Vagina (tissue), 2 donors: ENCODE measurements around the gene RAD52.

Experiments used
- POLR2A ChIP-seq, 2 donors: fragments of 450-650 bp; IDR thresholded peaks; one replicate each; pipeline ENCODE4 v1.6.1; 2017; ENCODE audit warnings: antibody characterized with exemption in 2 of 2, mild to moderate bottlenecking in 2 of 2, moderate library complexity in 2 of 2
- POLR2AphosphoS5 ChIP-seq, 2 donors: sonication (generic); formaldehyde crosslinking; IDR thresholded peaks; one replicate each; pipeline ENCODE4 v1.9.0; 2017; ENCODE audit warnings: antibody characterized with exemption in 2 of 2, mild to moderate bottlenecking in 2 of 2, low read depth in 1 of 2; ENCODE audit not compliant: insufficient read depth in 1 of 2
- TF ChIP-seq, protein P1 (sequence below), 3 experiments: fragments of 450-650 bp in 2 of 3; fragments of 200-600 bp in 1 of 3; sonication (generic) in 1 of 3; IDR thresholded peaks; one replicate each; pipeline ENCODE4 v1.5.1; 2017 to 2019; ENCODE audit warnings: antibody characterized with exemption in 3 of 3, mild to moderate bottlenecking in 2 of 3, moderate library complexity in 2 of 3

DNA sequence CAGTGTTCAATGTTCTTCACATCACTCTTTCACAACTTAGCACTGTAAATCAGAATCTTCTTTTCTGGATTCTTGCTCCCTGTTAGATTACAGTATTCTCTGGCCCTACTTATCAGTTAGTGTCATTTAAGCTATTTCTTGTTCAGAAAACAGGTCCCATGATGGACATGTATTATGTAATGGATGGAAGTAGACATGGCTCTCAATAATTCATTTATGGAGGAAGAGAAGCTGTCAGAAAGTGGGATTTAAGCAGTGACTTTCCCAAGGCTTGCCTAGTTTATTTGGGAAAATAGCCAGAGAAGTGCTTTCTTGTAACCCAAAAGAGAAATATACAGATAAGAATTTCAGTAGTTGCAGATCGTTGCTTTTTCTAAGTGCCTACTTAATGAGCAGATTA lies 43.2 kb upstream of the RAD52 start:
- TF ChIP-seq, protein P1, sequence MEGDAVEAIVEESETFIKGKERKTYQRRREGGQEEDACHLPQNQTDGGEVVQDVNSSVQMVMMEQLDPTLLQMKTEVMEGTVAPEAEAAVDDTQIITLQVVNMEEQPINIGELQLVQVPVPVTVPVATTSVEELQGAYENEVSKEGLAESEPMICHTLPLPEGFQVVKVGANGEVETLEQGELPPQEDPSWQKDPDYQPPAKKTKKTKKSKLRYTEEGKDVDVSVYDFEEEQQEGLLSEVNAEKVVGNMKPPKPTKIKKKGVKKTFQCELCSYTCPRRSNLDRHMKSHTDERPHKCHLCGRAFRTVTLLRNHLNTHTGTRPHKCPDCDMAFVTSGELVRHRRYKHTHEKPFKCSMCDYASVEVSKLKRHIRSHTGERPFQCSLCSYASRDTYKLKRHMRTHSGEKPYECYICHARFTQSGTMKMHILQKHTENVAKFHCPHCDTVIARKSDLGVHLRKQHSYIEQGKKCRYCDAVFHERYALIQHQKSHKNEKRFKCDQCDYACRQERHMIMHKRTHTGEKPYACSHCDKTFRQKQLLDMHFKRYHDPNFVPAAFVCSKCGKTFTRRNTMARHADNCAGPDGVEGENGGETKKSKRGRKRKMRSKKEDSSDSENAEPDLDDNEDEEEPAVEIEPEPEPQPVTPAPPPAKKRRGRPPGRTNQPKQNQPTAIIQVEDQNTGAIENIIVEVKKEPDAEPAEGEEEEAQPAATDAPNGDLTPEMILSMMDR (IDR thresholded peaks at IDR 0.05) = no peak
- no peak for TF ChIP-seq POLR2AphosphoS5 (IDR thresholded peaks at IDR 0.05; ENCODE audit: insufficient read depth in 1 of 2, low read depth in 1 of 2)
- no peak for TF ChIP-seq POLR2A (IDR thresholded peaks at IDR 0.05)
